Stomach (tissue), 4 donors: ENCODE results near the gene KIAA1614.

Experiments used
- CTCF ChIP-seq, 7 experiments: fragments of 450-650 bp in 4 of 7; fragments of 200-600 bp in 3 of 7; sonication (generic) in 3 of 7; IDR thresholded peaks; one replicate each; pipeline ENCODE4 v1.5.1; 2016 to 2019; ENCODE audit warnings: antibody characterized with exemption in 7 of 7, control low read depth in 2 of 7, mild to moderate bottlenecking in 1 of 7
- POLR2A ChIP-seq, 4 donors: fragments of 450-650 bp; IDR thresholded peaks; one replicate each; pipeline ENCODE4 v1.6.1; 2016; ENCODE audit warnings: antibody characterized with exemption in 4 of 4, control low read depth in 2 of 4, mild to moderate bottlenecking in 1 of 4, moderate library complexity in 1 of 4

- TF ChIP-seq CTCF (IDR thresholded peaks at IDR 0.05) = no peak
- TF ChIP-seq POLR2A (IDR thresholded peaks at IDR 0.05) = no peak
These were observed 43.4 kb downstream of the KIAA1614 start for GRCh38 chr1:180956028-180956640.
